ENCODE results near the gene EXOSC1.
"Not testable (repeated sequence)": the region's sequence is repeated elsewhere in the genome, so short reads cannot be mapped to it uniquely, and the experiment has no call there.

The EXOSC1 gene

GRCh38 chr10:97483506-97483905 is 37.7 kb upstream of the EXOSC1 start:
- WGBS (ENCODE audit: insufficient coverage) = 100% methylated on average over 2 of the region's 3 CpGs
- H3K9me3 ChIP-seq (ENCODE audit: control extremely low read depth in 1 of 5, control insufficient read depth in 4 of 5, insufficient read depth in 2 of 5, low read depth in 1 of 5, low read length in 4 of 5) = no peaks in the 10 kb centered on the region
- H3K4me1 ChIP-seq (ENCODE audit: control extremely low read depth in 1 of 4, control insufficient read depth in 4 of 4, insufficient read depth in 4 of 4, low read length in 3 of 4) = no peaks in the 10 kb centered on the region
- DNase-seq = no peak
- H3K27me3 ChIP-seq (replicated peaks in 2 of 5; ENCODE audit: control insufficient read depth in 4 of 5, insufficient read depth in 5 of 5, low read length in 4 of 5) = no peaks in the 10 kb centered on the region
- ChIA-PET POLR2A (no interaction called here), CTCF (interaction anchor here (0.8 to 1.8 kb wide), 3 partner anchors 12 to 70 kb away, joined by 4 to 5 read pairs (median 4); no protein-coding TSS in a partner anchor)
- no peak overlapping the region for H3K27ac ChIP-seq (ENCODE audit: insufficient read depth in 1 of 2, low read depth in 1 of 2, low read length in 2 of 2, poor library complexity in 1 of 2, severe bottlenecking in 2 of 2)
- no peak overlapping the region for H3K4me3 ChIP-seq (ENCODE audit: control insufficient read depth in 1 of 7, extremely low read depth in 1 of 7, insufficient read depth in 4 of 7, low read depth in 2 of 7, low read length in 6 of 7)
- peaks cover 8 to 44% (median 32%) of the 10 kb centered on the region in 4 experiments for H3K36me3 ChIP-seq (ENCODE audit: control insufficient read depth in 4 of 4, insufficient read depth in 4 of 4, low read length in 3 of 4)

DNA sequence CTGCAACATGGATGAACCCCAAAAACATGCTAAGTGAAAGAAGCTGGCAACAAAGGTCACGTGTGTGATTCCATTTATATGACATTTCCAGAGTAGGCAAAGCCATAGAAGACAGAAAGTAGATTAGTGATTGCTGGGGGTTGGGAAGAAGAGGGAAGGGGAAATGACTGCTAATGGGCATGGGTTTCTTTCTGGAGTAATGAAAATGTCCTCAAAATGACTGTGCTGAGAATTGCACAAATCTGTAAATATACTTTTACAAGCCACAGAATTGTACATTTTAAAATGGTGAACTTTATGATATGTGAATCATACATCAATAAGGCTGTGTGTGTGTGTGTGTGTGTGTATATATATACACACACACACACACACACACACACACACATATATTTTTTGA is 36.6 kb upstream of the EXOSC1 start:
- H3K4me3 ChIP-seq (ENCODE audit: control insufficient read depth in 1 of 7, extremely low read depth in 1 of 7, insufficient read depth in 4 of 7, low read depth in 2 of 7, low read length in 6 of 7) = no peak overlapping the region
- CTCF ChIA-PET = interaction anchor here (1.3 to 1.8 kb wide), 2 partner anchors 13 to 72 kb away, joined by 3 to 4 read pairs; no protein-coding TSS in a partner anchor
- no peak overlapping the region for H3K27ac ChIP-seq (ENCODE audit: insufficient read depth in 1 of 2, low read depth in 1 of 2, low read length in 2 of 2, poor library complexity in 1 of 2, severe bottlenecking in 2 of 2)
- POLR2A ChIA-PET = no interaction called here
- DNase-seq = no peak
- no peaks in the 10 kb centered on the region for H3K9me3 ChIP-seq (ENCODE audit: control extremely low read depth in 1 of 5, control insufficient read depth in 4 of 5, insufficient read depth in 2 of 5, low read depth in 1 of 5, low read length in 4 of 5)
- no peaks in the 10 kb centered on the region for H3K4me1 ChIP-seq (ENCODE audit: control extremely low read depth in 1 of 4, control insufficient read depth in 4 of 4, insufficient read depth in 4 of 4, low read length in 3 of 4)
- WGBS (ENCODE audit: insufficient coverage) = 100% methylated on average over 1 of the region's 1 CpG
- no peaks in the 10 kb centered on the region for H3K27me3 ChIP-seq (replicated peaks in 2 of 5; ENCODE audit: control insufficient read depth in 4 of 5, insufficient read depth in 5 of 5, low read length in 4 of 5)
- H3K36me3 ChIP-seq (ENCODE audit: control insufficient read depth in 4 of 4, insufficient read depth in 4 of 4, low read length in 3 of 4) = peaks cover 10 to 56% (median 41%) of the 10 kb centered on the region in 4 experiments

GRCh38 chr10:97481071-97481470 is 35.3 kb upstream of the EXOSC1 start:
- CTCF ChIA-PET = interaction anchor here (0.9 to 1.6 kb wide), 6 partner anchors 14 to 73 kb away, joined by 3 to 6 read pairs (median 3); no protein-coding TSS in a partner anchor
- no peak for DNase-seq
- H3K9me3 ChIP-seq (ENCODE audit: control extremely low read depth in 1 of 5, control insufficient read depth in 4 of 5, insufficient read depth in 2 of 5, low read depth in 1 of 5, low read length in 4 of 5) = no peaks in the 10 kb centered on the region
- no peak overlapping the region for H3K27ac ChIP-seq (ENCODE audit: insufficient read depth in 1 of 2, low read depth in 1 of 2, low read length in 2 of 2, poor library complexity in 1 of 2, severe bottlenecking in 2 of 2)
- no peaks in the 10 kb centered on the region for H3K27me3 ChIP-seq (replicated peaks in 2 of 5; ENCODE audit: control insufficient read depth in 4 of 5, insufficient read depth in 5 of 5, low read length in 4 of 5)
- H3K4me3 ChIP-seq (ENCODE audit: control insufficient read depth in 1 of 7, extremely low read depth in 1 of 7, insufficient read depth in 4 of 7, low read depth in 2 of 7, low read length in 6 of 7) = no peak overlapping the region
- peaks cover 13 to 69% (median 51%) of the 10 kb centered on the region in 4 experiments for H3K36me3 ChIP-seq (ENCODE audit: control insufficient read depth in 4 of 4, insufficient read depth in 4 of 4, low read length in 3 of 4)
- H3K4me1 ChIP-seq (ENCODE audit: control extremely low read depth in 1 of 4, control insufficient read depth in 4 of 4, insufficient read depth in 4 of 4, low read length in 3 of 4) = no peaks in the 10 kb centered on the region
- 100% methylated on average over 2 of the region's 4 CpGs for WGBS (ENCODE audit: insufficient coverage)
- POLR2A ChIA-PET = no interaction called here

GRCh38 chr10:97479939-97480338 is 34.1 kb upstream of the EXOSC1 start:
- 97% methylated on average over 5 of the region's 9 CpGs for WGBS (ENCODE audit: insufficient coverage)
- Histone ChIP-seq H3K4me3 (ENCODE audit: control insufficient read depth in 1 of 7, extremely low read depth in 1 of 7, insufficient read depth in 4 of 7, low read depth in 2 of 7, low read length in 6 of 7) (no peak overlapping the region), H3K4me1 (ENCODE audit: control extremely low read depth in 1 of 4, control insufficient read depth in 4 of 4, insufficient read depth in 4 of 4, low read length in 3 of 4) (no peaks in the 10 kb centered on the region), H3K27me3 (replicated peaks in 2 of 5; ENCODE audit: control insufficient read depth in 4 of 5, insufficient read depth in 5 of 5, low read length in 4 of 5) (no peaks in the 10 kb centered on the region), H3K36me3 (ENCODE audit: control insufficient read depth in 4 of 4, insufficient read depth in 4 of 4, low read length in 3 of 4) (peaks cover 15 to 74% (median 56%) of the 10 kb centered on the region in 4 experiments), H3K9me3 (ENCODE audit: control extremely low read depth in 1 of 5, control insufficient read depth in 4 of 5, insufficient read depth in 2 of 5, low read depth in 1 of 5, low read length in 4 of 5) (no peaks in the 10 kb centered on the region), H3K27ac (ENCODE audit: insufficient read depth in 1 of 2, low read depth in 1 of 2, low read length in 2 of 2, poor library complexity in 1 of 2, severe bottlenecking in 2 of 2) (no peak overlapping the region)
- DNase-seq = no peak
- CTCF ChIA-PET = interaction anchor here (1.3 to 1.4 kb wide), 2 partner anchors 16 to 74 kb away, joined by 3 read pairs; no protein-coding TSS in a partner anchor
- POLR2A ChIA-PET = no interaction called here

- H3K4me3 ChIP-seq (ENCODE audit: control insufficient read depth in 1 of 7, extremely low read depth in 1 of 7, insufficient read depth in 4 of 7, low read depth in 2 of 7, low read length in 6 of 7); POLR2A ChIA-PET; CTCF ChIA-PET; H3K9me3 ChIP-seq (ENCODE audit: control extremely low read depth in 1 of 5, control insufficient read depth in 4 of 5, insufficient read depth in 2 of 5, low read depth in 1 of 5, low read length in 4 of 5); DNase-seq; H3K27ac ChIP-seq (ENCODE audit: insufficient read depth in 1 of 2, low read depth in 1 of 2, low read length in 2 of 2, poor library complexity in 1 of 2, severe bottlenecking in 2 of 2); H3K27me3 ChIP-seq (replicated peaks in 2 of 5; ENCODE audit: control insufficient read depth in 4 of 5, insufficient read depth in 5 of 5, low read length in 4 of 5); H3K4me1 ChIP-seq (ENCODE audit: control extremely low read depth in 1 of 4, control insufficient read depth in 4 of 4, insufficient read depth in 4 of 4, low read length in 3 of 4): not testable (repeated sequence)
- 83% methylated on average over 1 of the region's 4 CpGs for WGBS (ENCODE audit: insufficient coverage)
- peaks cover 17 to 80% (median 59%) of the 10 kb centered on the region in 4 experiments for H3K36me3 ChIP-seq (ENCODE audit: control insufficient read depth in 4 of 4, insufficient read depth in 4 of 4, low read length in 3 of 4)
Measured at GRCh38 chr10:97479410-97479809, 33.6 kb upstream of the EXOSC1 start.

GRCh38 chr10:97475936-97476594 is 30.3 kb upstream of the EXOSC1 start:
- Histone ChIP-seq H3K9me3 (ENCODE audit: control extremely low read depth in 1 of 5, control insufficient read depth in 4 of 5, insufficient read depth in 2 of 5, low read depth in 1 of 5, low read length in 4 of 5) (no peaks in the 10 kb centered on the region), H3K27me3 (replicated peaks in 2 of 5; ENCODE audit: control insufficient read depth in 4 of 5, insufficient read depth in 5 of 5, low read length in 4 of 5) (no peaks in the 10 kb centered on the region), H3K36me3 (ENCODE audit: control insufficient read depth in 4 of 4, insufficient read depth in 4 of 4, low read length in 3 of 4) (peaks cover 9 to 84% (median 67%) of the 10 kb centered on the region in 4 experiments), H3K4me3 (ENCODE audit: control insufficient read depth in 1 of 7, extremely low read depth in 1 of 7, insufficient read depth in 4 of 7, low read depth in 2 of 7, low read length in 6 of 7) (no peak overlapping the region), H3K4me1 (ENCODE audit: control extremely low read depth in 1 of 4, control insufficient read depth in 4 of 4, insufficient read depth in 4 of 4, low read length in 3 of 4) (no peaks in the 10 kb centered on the region), H3K27ac (ENCODE audit: insufficient read depth in 1 of 2, low read depth in 1 of 2, low read length in 2 of 2, poor library complexity in 1 of 2, severe bottlenecking in 2 of 2) (no peak overlapping the region)
- 100% methylated on average over 1 of the region's 2 CpGs for WGBS (ENCODE audit: insufficient coverage)
- POLR2A ChIA-PET = no interaction called here
- no peak for DNase-seq
- CTCF ChIA-PET = interaction anchor here (1.0 to 4.3 kb wide), 7 partner anchors 10 to 130 kb away, joined by 3 to 20 read pairs (median 4); no protein-coding TSS in a partner anchor

DNA sequence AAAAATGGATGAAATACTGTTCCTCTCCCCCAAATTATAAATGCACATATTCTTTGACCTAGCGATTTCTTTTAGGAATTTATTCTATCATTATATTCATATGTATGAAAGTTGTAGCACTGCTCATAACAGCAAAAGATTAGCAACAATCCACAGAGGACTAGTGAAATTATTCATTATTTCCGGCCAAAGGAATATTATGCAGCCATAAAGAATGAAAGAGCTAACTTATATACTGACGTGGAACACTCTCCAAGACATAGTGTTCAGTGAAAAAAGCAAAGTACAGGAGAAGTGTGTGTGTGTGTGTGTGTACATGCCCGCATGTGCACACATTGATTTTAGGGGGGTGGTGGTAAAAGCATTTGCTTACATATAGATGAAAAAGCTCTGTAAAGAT is 29.1 kb upstream of the EXOSC1 start:
- Histone ChIP-seq H3K27ac (ENCODE audit: insufficient read depth in 1 of 2, low read depth in 1 of 2, low read length in 2 of 2, poor library complexity in 1 of 2, severe bottlenecking in 2 of 2) (no peak overlapping the region), H3K4me1 (ENCODE audit: control extremely low read depth in 1 of 4, control insufficient read depth in 4 of 4, insufficient read depth in 4 of 4, low read length in 3 of 4) (no peaks in the 10 kb centered on the region), H3K9me3 (ENCODE audit: control extremely low read depth in 1 of 5, control insufficient read depth in 4 of 5, insufficient read depth in 2 of 5, low read depth in 1 of 5, low read length in 4 of 5) (no peaks in the 10 kb centered on the region), H3K36me3 (ENCODE audit: control insufficient read depth in 4 of 4, insufficient read depth in 4 of 4, low read length in 3 of 4) (peaks cover 17 to 82% (median 65%) of the 10 kb centered on the region in 4 experiments), H3K27me3 (replicated peaks in 2 of 5; ENCODE audit: control insufficient read depth in 4 of 5, insufficient read depth in 5 of 5, low read length in 4 of 5) (no peaks in the 10 kb centered on the region), H3K4me3 (ENCODE audit: control insufficient read depth in 1 of 7, extremely low read depth in 1 of 7, insufficient read depth in 4 of 7, low read depth in 2 of 7, low read length in 6 of 7) (no peak overlapping the region)
- CTCF ChIA-PET = interaction anchor here (1.8 to 4.3 kb wide), 2 partner anchors 9 to 18 kb away, joined by 5 to 20 read pairs; no protein-coding TSS in a partner anchor
- no peak for DNase-seq
- POLR2A ChIA-PET = interaction anchor here (0.6 kb wide), 1 partner anchor 15 kb away, joined by 4 read pairs; no protein-coding TSS in a partner anchor
- 100% methylated on average over 3 of the region's 4 CpGs for WGBS (ENCODE audit: insufficient coverage)

Measured in common myeloid progenitor, CD34-positive (primary cell).